HL-60 (cell line): ENCODE measurements around the gene VIPR2.
"Not testable (repeated sequence)": the region's sequence is repeated elsewhere in the genome, so short reads cannot be mapped to it uniquely, and the experiment has no call there.

Experiments used
- DNase-seq, 2 experiments: peaks; one replicate each; pipeline ENCODE4 v3.0.0-alpha.2; 2010 to 2020; ENCODE audit warnings: low read depth in 1 of 2, low spot score in 1 of 2
- H3K27ac ChIP-seq: fragments of 250-450 bp; sonication (Bioruptor Pico); replicated peaks from 2 replicates; pipeline ENCODE4 v1.5.1; 2020; ENCODE audit warnings: mild to moderate bottlenecking, moderate library complexity
- H3K27me3 ChIP-seq: fragments of 250-450 bp; sonication (Bioruptor Pico); 2 replicates; pipeline ENCODE4 v1.5.1; 2021; ENCODE audit warnings: mild to moderate bottlenecking, moderate library complexity; ENCODE audit not compliant: insufficient read depth, poor library complexity, severe bottlenecking
- H3K4me3 ChIP-seq: replicated peaks from 2 replicates; pipeline ENCODE4 v1.5.1; 2011; ENCODE audit warnings: mild to moderate bottlenecking, control low read depth, low read length; ENCODE audit not compliant: insufficient read depth
- CTCF ChIP-seq: IDR thresholded peaks from one replicate; pipeline ENCODE4 v1.5.1; 2011; ENCODE audit warnings: low read length, control low read depth, inconsistent platforms; ENCODE audit not compliant: insufficient read depth
- GABPA ChIP-seq: IDR thresholded peaks from 2 replicates; pipeline ENCODE4 v1.6.1; 2012; ENCODE audit warnings: low read depth
- POLR2AphosphoS5 ChIP-seq: IDR thresholded peaks from 2 replicates; pipeline ENCODE4 v1.6.1; 2012; ENCODE audit warnings: low read depth
- SPI1 ChIP-seq: IDR thresholded peaks from 2 replicates; pipeline ENCODE4 v1.6.1; 2012; ENCODE audit warnings: low read depth, mild to moderate bottlenecking, borderline replicate concordance
- TF ChIP-seq, protein P1 (sequence below): IDR thresholded peaks from 2 replicates; pipeline ENCODE4 v1.6.1; 2012; ENCODE audit warnings: low read depth; ENCODE audit not compliant: insufficient replicate concordance

Gene VIPR2

DNA sequence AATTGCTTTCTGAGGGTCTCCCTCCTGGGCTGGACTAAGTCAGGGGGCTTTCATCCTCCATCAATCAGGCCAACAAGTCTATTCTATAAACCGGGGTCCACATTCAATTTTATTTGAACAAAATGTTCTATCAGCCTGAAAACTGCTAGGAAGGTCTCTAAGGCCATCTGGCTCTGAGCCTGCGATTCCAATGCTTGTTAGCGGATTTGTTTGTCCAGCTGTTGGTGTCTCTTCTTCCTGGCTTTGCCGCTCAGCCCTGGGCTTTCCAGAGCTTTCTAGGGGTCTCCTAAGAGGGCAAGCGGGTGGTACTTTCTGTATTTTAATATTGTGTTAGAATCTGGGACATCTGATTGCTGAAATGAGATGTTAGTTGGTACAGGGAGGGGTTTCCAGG is 136.7 kb downstream of the VIPR2 start:
- TF ChIP-seq POLR2AphosphoS5: no peak
- no peak for TF ChIP-seq SPI1
- no peak for TF ChIP-seq GABPA
- TF ChIP-seq, protein P1, sequence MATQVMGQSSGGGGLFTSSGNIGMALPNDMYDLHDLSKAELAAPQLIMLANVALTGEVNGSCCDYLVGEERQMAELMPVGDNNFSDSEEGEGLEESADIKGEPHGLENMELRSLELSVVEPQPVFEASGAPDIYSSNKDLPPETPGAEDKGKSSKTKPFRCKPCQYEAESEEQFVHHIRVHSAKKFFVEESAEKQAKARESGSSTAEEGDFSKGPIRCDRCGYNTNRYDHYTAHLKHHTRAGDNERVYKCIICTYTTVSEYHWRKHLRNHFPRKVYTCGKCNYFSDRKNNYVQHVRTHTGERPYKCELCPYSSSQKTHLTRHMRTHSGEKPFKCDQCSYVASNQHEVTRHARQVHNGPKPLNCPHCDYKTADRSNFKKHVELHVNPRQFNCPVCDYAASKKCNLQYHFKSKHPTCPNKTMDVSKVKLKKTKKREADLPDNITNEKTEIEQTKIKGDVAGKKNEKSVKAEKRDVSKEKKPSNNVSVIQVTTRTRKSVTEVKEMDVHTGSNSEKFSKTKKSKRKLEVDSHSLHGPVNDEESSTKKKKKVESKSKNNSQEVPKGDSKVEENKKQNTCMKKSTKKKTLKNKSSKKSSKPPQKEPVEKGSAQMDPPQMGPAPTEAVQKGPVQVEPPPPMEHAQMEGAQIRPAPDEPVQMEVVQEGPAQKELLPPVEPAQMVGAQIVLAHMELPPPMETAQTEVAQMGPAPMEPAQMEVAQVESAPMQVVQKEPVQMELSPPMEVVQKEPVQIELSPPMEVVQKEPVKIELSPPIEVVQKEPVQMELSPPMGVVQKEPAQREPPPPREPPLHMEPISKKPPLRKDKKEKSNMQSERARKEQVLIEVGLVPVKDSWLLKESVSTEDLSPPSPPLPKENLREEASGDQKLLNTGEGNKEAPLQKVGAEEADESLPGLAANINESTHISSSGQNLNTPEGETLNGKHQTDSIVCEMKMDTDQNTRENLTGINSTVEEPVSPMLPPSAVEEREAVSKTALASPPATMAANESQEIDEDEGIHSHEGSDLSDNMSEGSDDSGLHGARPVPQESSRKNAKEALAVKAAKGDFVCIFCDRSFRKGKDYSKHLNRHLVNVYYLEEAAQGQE: no peak
- TF ChIP-seq CTCF: no peak
- no peak overlapping the region for H3K4me3 ChIP-seq
- no peaks in the 10 kb centered on the region for H3K27me3 ChIP-seq
- DNase-seq: no peak
- no peak overlapping the region for H3K27ac ChIP-seq

- Histone ChIP-seq H3K4me3 (no peak overlapping the region), H3K27me3 (no peaks in the 10 kb centered on the region), H3K27ac (no peak overlapping the region)
- TF ChIP-seq SPI1 (no peak), POLR2AphosphoS5 (no peak), GABPA (no peak), CTCF (no peak)
- TF ChIP-seq, protein P1: no peak
- no peak for DNase-seq
Observed at GRCh38 chr7:159007364-159007995, 137.2 kb downstream of the VIPR2 start.

- Histone ChIP-seq H3K27ac (no peak overlapping the region), H3K27me3 (no peaks in the 10 kb centered on the region), H3K4me3 (no peak overlapping the region)
- TF ChIP-seq GABPA (no peak), SPI1 (no peak), POLR2AphosphoS5 (no peak), CTCF (no peak)
- TF ChIP-seq, protein P1: no peak
- no peak for DNase-seq
Observed at GRCh38 chr7:159006610-159007130, 138.0 kb downstream of the VIPR2 start.

- H3K27ac ChIP-seq, H3K4me3 ChIP-seq, DNase-seq, H3K27me3 ChIP-seq: not testable (repeated sequence)
Observed at GRCh38 chr7:159006022-159006609, 138.6 kb downstream of the VIPR2 start.
